NB4 (cell line): ENCODE results near the gene ZFP92.

ENCODE experiments used
- CTCF ChIP-seq: IDR thresholded peaks from one replicate; pipeline ENCODE4 v1.5.1; 2012; ENCODE audit warnings: low read depth, low read length
- MAX ChIP-seq: IDR thresholded peaks from 2 replicates; pipeline ENCODE4 v1.6.1; 2011; ENCODE audit warnings: low read depth, low read length
- POLR2A ChIP-seq: IDR thresholded peaks from 2 replicates; pipeline ENCODE4 v1.6.1; 2011; ENCODE audit warnings: mild to moderate bottlenecking; ENCODE audit not compliant: insufficient read length; ENCODE audit errors: extremely low read depth

- TF ChIP-seq CTCF (no peak), MAX (no peak), POLR2A (no peak)
These were observed 45.2 kb upstream of the ZFP92 start for GRCh38 chrX:153366119-153366518.
